HG03575 (cell line): Measurements from ENCODE around the gene RPL26.
"Not testable (repeated sequence)": the region's sequence is repeated elsewhere in the genome, so short reads cannot be mapped to it uniquely, and the experiment has no call there.

Source experiments
- ATAC-seq: cut with Tn5 transposase; IDR thresholded peaks from one replicate; pipeline ENCODE4 v1.9.1; 2021; ENCODE audit not compliant: unreplicated experiment, insufficient number of reproducible peaks, low FRiP score; ENCODE audit errors: extremely low read depth

RPL26 gene

DNA sequence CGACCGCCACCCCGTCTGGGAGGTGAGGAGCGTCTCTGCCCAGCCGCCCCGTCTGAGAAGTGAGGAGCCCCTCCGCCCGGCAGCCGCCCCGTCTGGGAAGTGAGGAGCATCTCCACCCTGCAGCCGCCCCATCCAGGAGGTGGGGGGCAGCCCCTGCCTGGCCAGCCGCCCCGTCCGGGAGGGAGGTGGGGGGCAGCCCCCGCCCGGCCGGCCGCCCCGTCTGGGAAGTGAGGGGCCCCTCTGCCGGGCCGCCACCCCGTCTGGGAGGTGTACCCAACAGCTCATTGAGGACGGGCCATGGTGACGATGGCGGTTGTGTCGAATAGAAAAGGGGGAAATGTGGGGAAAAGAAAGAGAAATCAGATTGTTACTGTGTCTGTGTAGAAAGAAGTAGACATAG, 9.1 kb downstream of the RPL26 start:
- not testable (repeated sequence) for ATAC-seq

DNA sequence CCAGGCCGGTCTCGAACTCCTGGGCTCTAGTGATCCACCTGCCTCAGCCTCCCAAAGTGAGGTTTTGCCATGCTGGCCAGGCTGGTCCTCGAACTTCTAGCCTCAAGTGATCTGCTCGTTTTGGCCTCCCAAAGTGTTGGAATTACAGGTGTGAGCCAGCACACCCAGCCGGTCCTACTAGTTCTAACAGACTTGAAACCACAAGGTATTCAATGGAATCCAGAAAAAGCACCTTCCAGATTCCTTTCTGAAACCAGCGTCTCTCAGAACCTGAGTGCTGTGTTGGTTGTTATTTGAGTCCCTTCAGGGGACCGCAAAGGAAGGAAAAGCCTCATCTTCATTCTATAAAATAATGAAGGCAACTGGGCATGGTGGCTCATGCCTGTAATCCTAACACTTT, 10.6 kb downstream of the RPL26 start:
- ATAC-seq, result no peak

DNA sequence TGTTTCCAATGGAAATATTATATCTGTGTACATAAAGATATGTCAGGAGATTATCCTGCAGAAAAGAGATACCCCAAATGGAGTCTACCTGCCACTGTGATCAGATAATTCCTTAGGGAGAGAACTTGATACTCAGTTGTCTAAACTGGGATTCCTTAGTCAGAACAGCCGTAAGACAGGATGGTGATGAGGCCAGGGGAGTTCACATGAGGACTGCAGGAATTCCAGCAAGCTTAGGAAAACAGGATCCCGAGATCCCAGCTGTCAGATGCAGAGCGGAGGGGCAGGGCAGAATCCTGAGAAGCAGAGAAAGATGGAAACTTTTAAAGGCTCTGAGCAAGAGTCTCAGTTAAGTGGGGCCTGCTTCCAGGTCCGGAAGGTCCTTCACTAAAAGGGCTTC, 11.2 kb downstream of the RPL26 start:
- ATAC-seq, result no peak

DNA sequence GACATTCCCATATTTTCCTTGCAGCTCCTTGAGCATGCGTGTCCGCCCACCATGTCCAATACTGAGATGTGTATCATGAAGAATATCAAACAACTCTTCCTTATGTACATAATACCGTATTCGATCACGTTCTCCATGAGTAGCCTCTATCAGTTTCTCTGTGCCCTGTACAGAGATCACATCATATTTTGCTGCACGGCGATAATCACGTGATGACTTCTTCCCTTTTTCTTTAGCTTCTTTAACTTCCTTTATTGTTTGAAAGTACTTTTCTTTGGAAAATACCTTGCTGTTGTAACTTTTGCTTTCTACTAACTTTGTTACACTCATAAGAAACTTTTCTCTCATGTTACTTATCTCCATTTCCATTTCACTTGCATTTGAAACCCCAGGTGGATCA, 13.0 kb downstream of the RPL26 start:
- no peak for ATAC-seq

DNA sequence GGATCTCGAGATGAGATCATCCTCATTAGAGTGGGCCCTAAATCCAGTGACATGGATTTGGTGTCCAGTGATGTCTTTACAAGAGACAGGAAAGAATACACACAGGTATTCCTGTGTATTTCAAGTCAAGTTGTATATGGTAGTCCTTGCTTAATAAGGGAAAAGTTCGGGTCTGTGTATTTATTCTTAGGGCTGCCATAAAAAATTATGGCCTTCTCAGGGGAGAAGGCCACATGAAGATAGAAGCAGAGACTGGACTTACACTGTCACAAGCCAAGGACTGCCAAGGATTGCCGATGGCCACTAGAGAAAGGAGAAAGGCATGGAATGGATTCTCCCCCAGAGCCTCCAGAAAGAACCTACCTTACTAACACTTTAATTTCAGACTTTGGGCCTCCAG, 14.8 kb downstream of the RPL26 start:
- no peak for ATAC-seq

DNA sequence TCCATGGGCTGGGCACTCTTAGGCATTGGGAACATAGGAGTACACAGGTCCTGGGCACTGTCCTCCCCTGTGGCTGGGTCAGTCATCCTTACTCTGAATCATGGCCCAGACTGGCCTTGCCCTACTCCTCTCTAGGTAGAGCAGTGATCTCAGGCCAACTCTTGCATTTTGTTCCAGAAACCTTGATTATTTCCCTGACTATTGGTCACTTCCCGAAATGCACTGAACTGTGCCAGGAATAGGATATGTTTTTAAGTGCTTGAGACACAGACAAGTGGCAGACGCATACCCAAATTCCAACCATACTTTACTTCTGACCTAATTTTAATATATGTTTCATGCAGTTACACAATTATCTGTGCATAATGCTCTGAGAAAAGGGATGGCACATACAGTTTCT, 16.8 kb downstream of the RPL26 start:
- no peak for ATAC-seq

DNA sequence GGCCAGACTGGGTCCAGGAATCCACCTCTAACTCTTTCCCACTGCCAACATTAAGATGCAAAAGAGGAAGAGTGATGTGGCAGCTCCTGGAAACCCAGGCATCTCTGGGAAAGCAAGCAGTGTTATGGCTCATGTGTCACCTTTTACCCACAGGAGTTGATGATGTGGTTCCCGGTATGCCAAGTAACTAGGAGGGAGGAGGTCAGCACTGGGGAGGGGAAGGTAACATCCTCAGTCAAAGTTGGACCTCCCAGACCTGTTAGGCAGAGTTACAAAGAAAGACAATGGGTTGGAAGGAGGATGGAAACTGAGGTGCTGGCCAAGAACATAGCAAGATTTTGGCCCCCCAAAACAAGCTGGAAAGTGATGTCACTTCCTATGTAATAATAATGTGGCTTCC, 17.9 kb downstream of the RPL26 start:
- ATAC-seq, result no peak

DNA sequence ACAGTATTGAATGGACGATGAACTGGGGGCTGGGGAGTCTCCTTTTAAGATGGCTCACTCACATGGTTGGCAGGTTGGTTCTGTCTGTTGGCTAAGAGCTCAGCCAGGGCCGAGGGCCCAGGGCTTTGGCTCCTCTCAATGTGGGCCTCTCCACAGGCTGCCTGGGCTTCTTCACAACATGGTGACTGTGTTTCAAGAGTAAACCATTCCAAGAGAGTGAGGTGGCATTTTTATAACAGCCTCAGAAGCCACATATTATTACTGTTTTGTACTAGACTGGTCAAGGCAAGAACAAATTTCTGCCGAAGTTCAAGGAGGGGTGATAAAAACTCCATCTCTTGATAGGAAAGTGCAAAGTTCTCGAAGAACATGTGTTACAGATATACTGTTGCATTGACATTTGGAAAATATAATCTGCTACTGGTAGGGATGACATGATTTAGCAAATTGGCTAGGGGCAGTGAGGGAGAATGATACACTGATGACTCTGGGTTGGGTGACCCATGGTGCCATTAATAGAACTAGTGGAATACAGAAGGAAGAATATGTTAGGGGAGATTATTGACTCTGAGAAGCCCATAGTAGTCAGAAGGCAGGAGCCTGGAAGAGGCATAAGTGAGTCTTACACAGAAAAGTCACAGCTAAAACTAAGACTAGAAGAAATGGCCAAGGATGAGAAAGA, 20.2 kb downstream of the RPL26 start:
- ATAC-seq, result no peak

DNA sequence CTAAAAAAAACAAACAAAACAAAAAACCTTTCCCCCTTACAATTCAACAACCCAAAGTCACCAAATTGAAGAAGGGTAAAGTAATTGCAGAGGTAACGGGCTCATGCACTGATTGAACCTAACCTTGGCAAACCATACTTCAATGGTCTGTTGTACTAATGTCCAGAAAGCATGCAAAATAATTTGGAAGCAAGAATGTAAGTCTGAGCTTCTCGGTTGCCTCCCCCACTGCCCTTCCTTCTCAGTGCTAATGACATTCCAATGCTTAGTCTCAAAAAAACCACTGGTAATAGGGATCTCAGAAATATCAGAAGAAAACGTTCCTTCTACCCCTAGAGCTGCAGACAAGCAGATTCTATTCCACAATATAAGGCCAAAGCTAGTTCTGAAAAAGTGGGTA, 22.2 kb downstream of the RPL26 start:
- ATAC-seq, result no peak

DNA sequence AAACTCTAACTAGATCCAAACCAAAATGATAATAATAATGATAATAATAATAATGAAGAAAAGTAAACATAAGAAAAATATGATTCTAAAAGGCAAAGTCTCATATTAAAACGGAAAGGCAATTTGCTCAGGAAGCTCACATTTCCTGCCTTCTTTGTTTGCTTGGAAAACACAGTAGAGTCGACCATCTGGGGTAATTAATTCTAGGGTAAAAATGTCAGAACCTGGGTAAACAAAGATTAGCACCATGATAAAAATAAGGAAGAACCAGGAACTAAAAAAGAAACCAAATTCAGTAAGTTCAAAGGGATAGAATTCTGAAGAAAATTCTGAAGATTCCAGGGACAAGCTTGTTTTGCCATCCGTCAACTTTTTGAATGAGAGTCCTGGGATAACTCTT, 22.7 kb downstream of the RPL26 start:
- no peak for ATAC-seq

DNA sequence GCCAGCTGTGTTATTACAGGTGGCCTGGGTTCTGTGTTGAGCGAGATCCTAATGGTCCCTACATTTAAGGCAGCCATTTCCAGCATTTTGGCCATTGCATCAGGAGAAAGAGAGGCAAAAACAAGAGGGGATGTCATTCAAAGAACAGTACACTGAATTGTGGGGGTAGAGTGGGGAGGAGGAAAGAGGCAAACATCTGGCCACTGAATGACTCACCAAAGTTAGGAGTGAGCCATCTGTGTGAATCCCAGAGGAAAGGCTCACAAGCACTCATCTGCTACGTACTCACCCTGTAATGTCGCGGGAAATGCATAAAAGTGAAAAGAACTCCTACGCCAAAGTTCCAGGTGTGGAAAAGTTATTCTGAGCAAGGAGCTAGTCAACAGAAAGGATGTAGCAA, 23.2 kb downstream of the RPL26 start:
- ATAC-seq, result no peak

DNA sequence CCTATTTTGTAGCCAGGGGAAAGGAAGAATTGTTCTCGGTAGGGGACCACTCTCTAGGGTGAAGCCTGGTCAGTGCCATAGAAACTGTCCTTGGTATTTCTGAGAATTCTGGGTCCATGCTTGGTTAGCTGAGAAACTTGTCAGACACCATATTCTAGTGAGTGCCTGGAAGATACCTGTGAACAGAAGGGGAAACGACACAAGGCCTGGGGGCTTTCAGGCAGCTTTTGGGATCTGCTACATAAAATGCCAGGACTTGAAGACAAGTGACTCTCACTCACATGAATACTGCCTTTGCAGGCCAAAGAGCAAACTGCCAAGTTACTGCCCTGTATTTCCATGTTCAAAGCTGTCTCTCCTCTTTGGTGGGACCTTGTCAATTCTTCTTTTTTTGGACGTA, 25.1 kb downstream of the RPL26 start:
- ATAC-seq, result no peak

DNA sequence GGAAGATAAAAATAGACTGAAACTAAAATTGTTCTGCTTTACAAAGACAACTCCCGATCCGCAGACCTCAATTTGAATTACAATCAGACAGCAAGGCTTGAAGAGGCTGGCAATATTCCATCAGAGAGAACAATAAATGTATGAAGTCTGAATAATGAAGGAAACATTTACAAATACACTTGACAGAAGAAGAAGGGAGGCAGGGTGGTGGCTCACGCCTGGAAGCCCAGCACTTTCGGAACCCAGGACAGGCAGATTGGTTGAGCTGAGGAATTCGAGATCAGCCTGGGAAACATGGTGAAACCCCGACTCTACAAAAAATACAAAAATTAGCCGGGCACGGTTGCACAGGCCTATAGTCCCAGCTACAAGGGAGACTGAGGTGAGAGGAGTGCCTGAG, 28.8 kb downstream of the RPL26 start:
- no peak for ATAC-seq

DNA sequence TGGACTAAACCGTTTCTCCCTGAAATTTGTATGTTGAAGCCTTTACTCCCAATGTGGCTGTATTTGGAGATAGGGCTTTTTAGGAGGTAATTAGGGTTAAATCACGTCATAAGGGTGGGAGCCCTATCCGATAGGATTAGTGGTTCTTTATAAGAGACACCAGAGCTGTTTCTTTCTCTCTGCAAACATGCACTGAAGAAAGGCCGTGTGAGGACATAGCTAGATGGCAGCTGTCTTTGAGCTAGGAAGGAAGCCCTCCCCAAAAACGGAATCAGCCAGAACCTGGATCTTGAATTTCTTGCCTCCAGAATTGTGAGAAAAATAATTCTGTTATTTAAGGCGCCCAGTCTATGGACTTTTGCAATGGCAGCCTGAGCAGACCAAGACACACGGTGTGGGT, 29.3 kb downstream of the RPL26 start:
- ATAC-seq, result no peak

DNA sequence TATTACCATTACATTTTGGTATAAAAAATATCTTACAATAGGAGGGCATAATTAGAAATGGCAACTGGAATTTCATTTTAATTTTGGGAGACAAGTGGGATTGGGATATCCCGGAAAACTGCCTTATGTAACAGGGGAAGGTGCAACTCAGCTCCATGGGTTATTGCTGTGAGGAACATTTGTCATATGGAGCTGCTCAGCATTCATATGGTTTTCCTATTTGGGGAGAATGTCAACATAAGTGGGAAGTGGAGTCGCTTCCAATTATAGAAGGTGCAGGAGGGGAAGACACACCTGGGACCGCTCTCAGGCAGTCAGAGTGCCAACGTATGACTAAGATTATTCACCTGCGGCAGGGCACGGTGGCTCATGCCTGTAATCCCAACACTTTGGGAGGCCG, 32.7 kb downstream of the RPL26 start:
- ATAC-seq, result no peak

DNA sequence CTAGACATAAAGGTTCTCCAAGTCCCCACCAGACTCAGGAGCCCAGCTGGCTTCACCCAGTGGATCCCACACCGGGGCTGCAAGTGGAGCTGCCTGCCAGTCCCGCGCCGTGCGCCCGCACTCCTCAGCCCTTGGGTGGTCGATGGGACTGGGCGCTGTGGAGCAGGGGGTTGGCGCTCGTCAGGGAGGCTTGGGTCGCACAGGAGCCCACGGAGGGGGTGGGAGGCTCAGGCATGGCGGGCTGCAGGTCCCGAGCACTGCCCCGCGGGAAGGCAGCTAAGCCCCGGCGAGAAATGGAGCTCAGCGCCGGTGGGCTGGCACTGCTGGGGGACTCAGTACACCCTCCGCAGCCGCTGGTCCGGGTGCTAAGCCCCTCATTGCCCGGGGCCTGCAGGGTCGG, 36.0 kb downstream of the RPL26 start:
- not testable (repeated sequence) for ATAC-seq

DNA sequence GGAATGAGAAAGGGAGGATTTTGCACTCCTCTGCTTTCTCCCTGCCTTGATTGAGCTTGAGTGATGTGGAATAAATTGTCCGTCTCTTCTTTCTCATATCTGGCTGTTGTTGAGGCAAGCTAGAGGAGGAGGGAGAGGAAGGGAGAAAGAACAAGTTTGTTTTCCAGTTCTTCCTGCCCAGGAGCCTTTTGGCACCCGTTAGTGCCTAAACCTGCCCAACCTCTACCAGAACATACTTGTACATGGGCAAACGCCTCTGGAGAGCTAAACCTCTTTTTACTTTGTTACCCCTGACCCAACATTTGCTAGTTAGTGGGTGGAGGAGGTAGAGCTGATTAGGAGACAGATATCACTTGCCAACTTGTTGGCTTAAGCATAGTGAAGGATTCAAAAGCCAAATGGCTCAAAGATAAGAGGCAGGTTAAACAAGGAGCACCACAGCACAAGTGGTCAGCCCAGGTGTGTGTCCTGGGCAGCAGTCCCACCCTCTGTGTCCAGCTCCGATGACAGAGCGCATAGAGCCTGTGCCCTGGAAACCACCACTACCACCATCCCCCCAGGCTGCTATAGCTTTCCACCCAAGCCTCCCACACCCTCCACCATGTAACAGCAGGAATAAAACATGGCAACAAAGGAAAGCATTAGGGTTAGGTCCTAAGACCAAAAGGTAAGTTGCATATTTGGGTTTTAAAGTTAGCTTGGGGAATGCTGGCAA, 36.9 kb downstream of the RPL26 start:
- no peak for ATAC-seq

DNA sequence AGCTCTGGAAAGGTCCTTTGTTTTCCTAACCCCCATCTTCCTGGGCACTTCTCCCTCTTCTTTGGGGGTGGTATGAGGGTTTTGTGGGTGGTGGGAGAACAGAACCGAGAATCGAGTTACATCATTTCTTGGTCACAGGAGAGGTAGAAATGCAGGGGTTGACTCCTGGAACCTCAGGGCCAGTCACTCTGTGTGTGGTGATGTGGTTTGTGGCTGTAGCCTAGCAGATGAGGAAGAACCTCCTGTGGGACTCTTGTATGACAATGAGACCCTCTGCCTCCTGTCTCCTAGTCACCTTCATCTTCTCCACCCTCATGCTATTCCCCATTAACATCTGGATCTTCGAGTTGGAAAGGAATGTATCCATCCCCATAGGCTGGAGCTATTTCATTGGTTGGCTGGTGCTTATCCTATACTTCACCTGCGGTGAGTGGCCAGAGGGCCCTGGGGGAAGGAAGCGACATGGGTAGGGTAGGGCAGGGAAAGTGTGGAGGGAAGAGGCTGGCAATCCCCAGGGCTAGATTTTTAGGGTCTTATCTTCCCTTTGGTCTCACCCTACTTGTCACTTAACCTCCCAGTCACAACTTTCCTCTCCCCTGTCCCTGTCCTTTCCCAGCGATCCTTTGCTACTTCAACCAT, 37.8 kb downstream of the RPL26 start:
- ATAC-seq, result no peak

DNA sequence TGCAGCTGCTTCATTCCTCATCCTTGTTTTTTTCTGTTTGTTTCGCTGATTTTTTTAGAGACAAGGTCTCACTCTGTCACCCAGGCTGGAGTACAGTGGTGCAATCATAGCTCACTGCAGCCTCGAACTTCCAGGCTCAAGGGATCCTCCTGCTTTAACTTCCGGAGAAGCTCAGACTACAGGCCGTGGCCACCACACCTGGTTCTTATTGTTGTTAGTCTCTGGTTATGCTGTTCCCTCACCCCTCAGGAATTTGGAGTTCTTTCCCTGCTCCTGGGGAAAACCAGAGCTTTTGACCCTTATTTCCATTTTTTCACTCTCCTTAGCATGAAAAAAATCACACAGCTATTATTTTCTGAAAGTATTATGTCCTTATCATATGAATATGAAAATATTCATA, 41.5 kb downstream of the RPL26 start:
- no peak for ATAC-seq

DNA sequence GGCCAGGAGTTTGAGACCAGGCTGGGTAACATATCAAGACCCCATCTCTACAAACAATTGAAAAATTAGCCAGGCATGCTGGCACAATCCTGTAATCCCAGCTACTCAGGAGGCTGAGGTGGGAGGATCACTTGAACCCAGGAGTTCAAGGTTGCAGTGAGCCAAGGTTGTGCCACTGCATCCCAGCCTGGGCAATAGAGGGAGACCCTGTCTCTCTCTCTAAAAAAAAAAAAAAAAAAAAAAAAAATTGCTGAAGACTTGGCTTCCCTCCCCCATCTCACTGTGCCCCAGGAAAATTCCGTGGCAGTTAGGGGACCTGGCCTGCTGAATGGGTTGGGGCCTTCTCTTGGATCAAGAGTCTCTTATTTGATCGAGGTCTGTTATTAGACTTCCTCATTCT, 43.5 kb downstream of the RPL26 start, which contains the start of gene ODF4:
TSS of gene ODF4 (plus strand) at position 301 of the 400 bp plus-strand sequence. CDS start 212 bp downstream, outside the sequence.
- no peak for ATAC-seq
